ENCODE results near the gene PLEK.

The PLEK gene

GRCh38 chr2:68426848-68427579, 61.9 kb downstream of the PLEK start (continued):
- TF ChIP-seq, protein P1, sequence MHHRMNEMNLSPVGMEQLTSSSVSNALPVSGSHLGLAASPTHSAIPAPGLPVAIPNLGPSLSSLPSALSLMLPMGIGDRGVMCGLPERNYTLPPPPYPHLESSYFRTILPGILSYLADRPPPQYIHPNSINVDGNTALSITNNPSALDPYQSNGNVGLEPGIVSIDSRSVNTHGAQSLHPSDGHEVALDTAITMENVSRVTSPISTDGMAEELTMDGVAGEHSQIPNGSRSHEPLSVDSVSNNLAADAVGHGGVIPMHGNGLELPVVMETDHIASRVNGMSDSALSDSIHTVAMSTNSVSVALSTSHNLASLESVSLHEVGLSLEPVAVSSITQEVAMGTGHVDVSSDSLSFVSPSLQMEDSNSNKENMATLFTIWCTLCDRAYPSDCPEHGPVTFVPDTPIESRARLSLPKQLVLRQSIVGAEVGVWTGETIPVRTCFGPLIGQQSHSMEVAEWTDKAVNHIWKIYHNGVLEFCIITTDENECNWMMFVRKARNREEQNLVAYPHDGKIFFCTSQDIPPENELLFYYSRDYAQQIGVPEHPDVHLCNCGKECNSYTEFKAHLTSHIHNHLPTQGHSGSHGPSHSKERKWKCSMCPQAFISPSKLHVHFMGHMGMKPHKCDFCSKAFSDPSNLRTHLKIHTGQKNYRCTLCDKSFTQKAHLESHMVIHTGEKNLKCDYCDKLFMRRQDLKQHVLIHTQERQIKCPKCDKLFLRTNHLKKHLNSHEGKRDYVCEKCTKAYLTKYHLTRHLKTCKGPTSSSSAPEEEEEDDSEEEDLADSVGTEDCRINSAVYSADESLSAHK (tag by site-specific recombination; IDR thresholded peaks at IDR 0.05), result no peak
- TF ChIP-seq ZNF354C (tag by site-specific recombination; IDR thresholded peaks at IDR 0.05; ENCODE audit: borderline replicate concordance, low read depth) (no peak), ZXDB (tag by site-specific recombination; IDR thresholded peaks at IDR 0.05) (no peak), ZBTB11 (tag by site-specific recombination; conservative IDR thresholded peaks at IDR 0.05; ENCODE audit: low read depth) (no peak), ZNF544 (tag by site-specific recombination; IDR thresholded peaks at IDR 0.05) (no peak)

- Histone ChIP-seq H3K36me3 (ENCODE audit: control insufficient read depth in 2 of 2, insufficient read depth in 1 of 2, low read length in 2 of 2) (no peaks in the 10 kb centered on the region), H3K9me3 (ENCODE audit: control insufficient read depth, insufficient read depth, low read depth, low read length) (no peaks in the 10 kb centered on the region), H3K4me1 (ENCODE audit: control insufficient read depth, insufficient read depth, low read length) (no peaks in the 10 kb centered on the region), H3K27ac (ENCODE audit: extremely low read depth, low read depth, low read length) (no peak overlapping the region), H3K4me3 (ENCODE audit: low read depth, low read length) (no peak overlapping the region)
- ChIA-PET POLR2A (no interaction called here), CTCF (interaction anchor here (1.7 kb wide), 1 partner anchor 13 kb away, joined by 9 read pairs; no protein-coding TSS in a partner anchor)
- TF ChIP-seq KLF9 (tag by site-specific recombination; IDR thresholded peaks at IDR 0.05; ENCODE audit: low read depth), result no peak
- no peak for TF ChIP-seq ZNF350 (tag by site-specific recombination; IDR thresholded peaks at IDR 0.05)
- TF ChIP-seq ZBTB20 (tag by site-specific recombination; IDR thresholded peaks at IDR 0.05), result no peak
- TF ChIP-seq, protein P2, sequence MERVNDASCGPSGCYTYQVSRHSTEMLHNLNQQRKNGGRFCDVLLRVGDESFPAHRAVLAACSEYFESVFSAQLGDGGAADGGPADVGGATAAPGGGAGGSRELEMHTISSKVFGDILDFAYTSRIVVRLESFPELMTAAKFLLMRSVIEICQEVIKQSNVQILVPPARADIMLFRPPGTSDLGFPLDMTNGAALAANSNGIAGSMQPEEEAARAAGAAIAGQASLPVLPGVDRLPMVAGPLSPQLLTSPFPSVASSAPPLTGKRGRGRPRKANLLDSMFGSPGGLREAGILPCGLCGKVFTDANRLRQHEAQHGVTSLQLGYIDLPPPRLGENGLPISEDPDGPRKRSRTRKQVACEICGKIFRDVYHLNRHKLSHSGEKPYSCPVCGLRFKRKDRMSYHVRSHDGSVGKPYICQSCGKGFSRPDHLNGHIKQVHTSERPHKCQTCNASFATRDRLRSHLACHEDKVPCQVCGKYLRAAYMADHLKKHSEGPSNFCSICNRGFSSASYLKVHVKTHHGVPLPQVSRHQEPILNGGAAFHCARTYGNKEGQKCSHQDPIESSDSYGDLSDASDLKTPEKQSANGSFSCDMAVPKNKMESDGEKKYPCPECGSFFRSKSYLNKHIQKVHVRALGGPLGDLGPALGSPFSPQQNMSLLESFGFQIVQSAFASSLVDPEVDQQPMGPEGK (tag by site-specific recombination; IDR thresholded peaks at IDR 0.05), result no peak
- no peak for TF ChIP-seq ZNF311 (tag by site-specific recombination; IDR thresholded peaks at IDR 0.05; ENCODE audit: borderline replicate concordance)
- no peak for TF ChIP-seq ZNF707 (tag by site-specific recombination; IDR thresholded peaks at IDR 0.05)
- no peak for TF ChIP-seq ZNF843 (tag by site-specific recombination; IDR thresholded peaks at IDR 0.05)
- TF ChIP-seq KLF1 (tag by site-specific recombination; IDR thresholded peaks at IDR 0.05), result no peak
- no peak for TF ChIP-seq INSM2 (tag by site-specific recombination; IDR thresholded peaks at IDR 0.05)
- no peak for TF ChIP-seq ZNF335 (tag by site-specific recombination; conservative IDR thresholded peaks at IDR 0.05)
- TF ChIP-seq ZNF626 (tag by site-specific recombination; IDR thresholded peaks at IDR 0.05), result no peak
- TF ChIP-seq ZNF48 (tag by site-specific recombination; IDR thresholded peaks at IDR 0.05), result no peak
- TF ChIP-seq ZNF580 (tag by site-specific recombination; IDR thresholded peaks at IDR 0.05), result no peak
- TF ChIP-seq ZNF639 (tag by site-specific recombination; IDR thresholded peaks at IDR 0.05), result no peak
- TF ChIP-seq ZNF16 (tag by site-specific recombination; IDR thresholded peaks at IDR 0.05; ENCODE audit: low read depth), result no peak
- TF ChIP-seq MEIS1 (CRISPR knock-in tag; IDR thresholded peaks at IDR 0.05; ENCODE audit: borderline replicate concordance), result no peak
- TF ChIP-seq, protein P3, sequence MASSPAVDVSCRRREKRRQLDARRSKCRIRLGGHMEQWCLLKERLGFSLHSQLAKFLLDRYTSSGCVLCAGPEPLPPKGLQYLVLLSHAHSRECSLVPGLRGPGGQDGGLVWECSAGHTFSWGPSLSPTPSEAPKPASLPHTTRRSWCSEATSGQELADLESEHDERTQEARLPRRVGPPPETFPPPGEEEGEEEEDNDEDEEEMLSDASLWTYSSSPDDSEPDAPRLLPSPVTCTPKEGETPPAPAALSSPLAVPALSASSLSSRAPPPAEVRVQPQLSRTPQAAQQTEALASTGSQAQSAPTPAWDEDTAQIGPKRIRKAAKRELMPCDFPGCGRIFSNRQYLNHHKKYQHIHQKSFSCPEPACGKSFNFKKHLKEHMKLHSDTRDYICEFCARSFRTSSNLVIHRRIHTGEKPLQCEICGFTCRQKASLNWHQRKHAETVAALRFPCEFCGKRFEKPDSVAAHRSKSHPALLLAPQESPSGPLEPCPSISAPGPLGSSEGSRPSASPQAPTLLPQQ (tag by site-specific recombination; IDR thresholded peaks at IDR 0.05), result no peak
- no peak for TF ChIP-seq ZNF623 (tag by site-specific recombination; IDR thresholded peaks at IDR 0.05)
- no peak for TF ChIP-seq ZNF112 (tag by site-specific recombination; IDR thresholded peaks at IDR 0.05)
These were observed 63.0 kb downstream of the PLEK start for GRCh38 chr2:68428126-68428525.

Measured in HEK293 (cell line).